HG03097 (cell line): Measurements from ENCODE around the gene OR5K1.

Source experiments
- ATAC-seq: cut with Tn5 transposase; IDR thresholded peaks from one replicate; pipeline ENCODE4 v1.9.1; 2021; ENCODE audit not compliant: unreplicated experiment, low FRiP score

OR5K1 gene

GRCh38 chr3:98462901-98463300 lies at the start of gene OR5K1:
Gene OR5K1 (plus strand): TSS chr3:98463201. CDS start chr3:98469577, 6,376 bp downstream.
- ATAC-seq = no peak

DNA sequence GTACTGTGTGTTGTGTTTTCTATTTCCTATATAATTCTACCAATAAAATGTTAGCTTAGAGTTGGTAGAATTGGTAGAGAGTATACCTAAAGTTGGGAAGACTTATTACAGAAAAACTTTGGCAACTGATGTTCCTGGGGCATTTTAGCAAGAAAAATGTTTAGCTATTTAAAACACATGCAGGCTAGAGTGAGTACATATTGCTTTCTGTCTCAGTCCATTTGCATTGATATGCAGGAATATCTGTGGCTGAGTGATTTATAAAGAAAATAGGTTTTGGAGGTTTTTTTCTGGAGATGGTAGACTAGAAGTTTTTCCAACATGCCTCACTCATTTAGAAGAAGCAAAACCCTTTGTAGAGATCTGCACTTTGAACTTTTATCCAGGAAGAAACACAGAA lies 30.4 kb upstream of the OR5K1 start:
- no peak for ATAC-seq

DNA sequence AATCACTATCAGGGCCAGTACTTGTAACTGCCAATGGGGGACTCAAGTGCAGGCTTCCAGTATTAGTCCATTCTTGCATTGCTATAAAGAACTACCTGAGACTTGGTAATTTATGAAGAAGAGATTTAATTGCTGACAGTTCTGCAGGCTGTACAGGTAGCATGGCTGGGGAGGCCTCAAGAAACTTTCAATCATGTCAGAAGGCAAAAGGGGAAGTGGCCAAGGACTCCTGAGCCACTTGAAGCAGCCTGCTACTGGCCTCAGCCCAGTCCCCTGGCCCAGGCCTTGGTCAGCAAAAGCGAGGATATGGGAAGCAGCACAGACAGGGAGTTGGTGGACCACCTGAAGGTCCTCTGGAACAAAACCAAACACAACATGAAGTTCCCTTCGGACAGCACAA lies 29.2 kb upstream of the OR5K1 start:
- ATAC-seq = no peak

GRCh38 chr3:98434412-98434811 lies 28.6 kb upstream of the OR5K1 start:
- no peak for ATAC-seq

DNA sequence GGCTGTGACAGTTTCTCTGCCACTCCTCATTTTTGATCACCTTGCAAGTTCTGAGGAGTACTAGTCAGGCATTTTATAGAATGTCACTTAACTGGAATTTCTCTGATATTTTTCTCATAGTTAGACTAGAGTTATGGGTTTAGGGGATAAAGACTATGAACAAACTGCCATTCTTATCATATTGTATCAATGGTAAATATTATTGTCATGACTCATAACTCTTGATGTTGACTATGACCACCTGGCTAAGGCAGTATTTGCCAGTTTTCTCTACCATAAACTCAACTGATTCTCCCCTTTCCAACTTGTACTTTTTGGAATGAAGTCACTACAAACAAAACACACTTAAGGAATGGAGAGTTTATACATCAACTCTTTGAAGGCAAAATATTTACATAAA lies 22.7 kb upstream of the OR5K1 start:
- no peak for ATAC-seq

DNA sequence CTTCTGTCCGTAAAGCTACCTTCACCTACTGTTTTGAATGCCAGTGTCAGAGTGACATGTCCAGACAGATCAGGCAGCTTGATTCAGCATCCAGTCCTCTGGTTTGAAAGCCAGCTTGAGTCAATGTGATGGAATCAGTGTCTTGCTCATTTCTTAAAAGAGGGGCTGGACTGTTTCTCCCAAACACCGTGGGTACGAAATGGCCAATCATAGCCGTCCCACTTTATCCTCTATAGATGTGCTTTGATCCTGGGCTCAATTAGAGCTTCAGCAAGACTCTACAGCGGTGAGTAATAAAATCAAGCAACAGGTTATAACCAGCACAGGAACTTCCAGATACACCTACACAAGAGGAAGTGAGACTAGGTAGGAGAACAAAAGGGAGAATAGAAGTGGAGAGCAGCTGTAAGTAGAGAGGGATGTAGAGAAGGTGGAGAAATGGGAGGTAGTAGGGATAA lies 17.0 kb upstream of the OR5K1 start:
- ATAC-seq = no peak

GRCh38 chr3:98449606-98450193 lies 13.3 kb upstream of the OR5K1 start:
- ATAC-seq = no peak

DNA sequence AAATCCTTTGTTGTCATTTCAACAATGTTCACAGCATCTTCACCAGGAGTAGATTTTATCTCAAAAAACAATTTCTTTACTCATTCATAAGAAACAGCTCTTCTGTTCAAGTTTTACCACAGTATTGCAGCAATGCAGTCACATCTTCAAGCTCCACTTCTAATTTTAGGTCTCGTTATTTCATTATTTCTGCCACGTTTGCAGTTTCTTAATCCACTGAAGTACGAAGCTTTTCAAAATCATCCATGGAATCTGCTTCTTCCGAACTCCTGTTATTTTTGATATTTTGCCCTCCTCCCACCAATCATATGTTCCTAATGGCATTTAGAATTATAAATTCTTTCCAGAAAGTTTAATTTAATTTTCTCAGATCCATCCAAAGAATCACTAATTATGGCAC lies 12.6 kb upstream of the OR5K1 start:
- ATAC-seq = no peak

- ATAC-seq = no peak
These were observed 9.2 kb upstream of the OR5K1 start for GRCh38 chr3:98453827-98454226.

- ATAC-seq = no peak
These were observed 8.1 kb upstream of the OR5K1 start for GRCh38 chr3:98454929-98455328.

GRCh38 chr3:98457543-98457942 lies 5.5 kb upstream of the OR5K1 start:
- ATAC-seq = no peak

DNA sequence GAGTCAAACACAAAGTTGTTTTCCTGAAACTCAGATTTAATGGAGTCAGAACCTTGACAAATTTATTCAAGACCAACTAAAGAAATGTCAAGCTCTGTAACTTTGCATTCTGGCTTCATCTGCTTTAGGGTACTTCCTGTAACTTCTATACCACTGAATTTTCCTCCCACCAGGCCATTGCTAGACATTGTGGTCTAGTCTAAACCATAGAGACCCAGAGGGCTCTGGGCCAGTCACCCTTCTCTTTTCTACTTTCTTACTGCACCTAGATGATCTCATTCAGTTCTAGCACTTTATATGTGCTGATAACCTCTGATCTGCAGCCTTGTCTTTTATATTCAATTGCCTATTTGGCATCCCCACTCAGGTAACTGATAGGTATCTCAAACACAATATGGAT lies 2.8 kb upstream of the OR5K1 start:
- no peak for ATAC-seq

DNA sequence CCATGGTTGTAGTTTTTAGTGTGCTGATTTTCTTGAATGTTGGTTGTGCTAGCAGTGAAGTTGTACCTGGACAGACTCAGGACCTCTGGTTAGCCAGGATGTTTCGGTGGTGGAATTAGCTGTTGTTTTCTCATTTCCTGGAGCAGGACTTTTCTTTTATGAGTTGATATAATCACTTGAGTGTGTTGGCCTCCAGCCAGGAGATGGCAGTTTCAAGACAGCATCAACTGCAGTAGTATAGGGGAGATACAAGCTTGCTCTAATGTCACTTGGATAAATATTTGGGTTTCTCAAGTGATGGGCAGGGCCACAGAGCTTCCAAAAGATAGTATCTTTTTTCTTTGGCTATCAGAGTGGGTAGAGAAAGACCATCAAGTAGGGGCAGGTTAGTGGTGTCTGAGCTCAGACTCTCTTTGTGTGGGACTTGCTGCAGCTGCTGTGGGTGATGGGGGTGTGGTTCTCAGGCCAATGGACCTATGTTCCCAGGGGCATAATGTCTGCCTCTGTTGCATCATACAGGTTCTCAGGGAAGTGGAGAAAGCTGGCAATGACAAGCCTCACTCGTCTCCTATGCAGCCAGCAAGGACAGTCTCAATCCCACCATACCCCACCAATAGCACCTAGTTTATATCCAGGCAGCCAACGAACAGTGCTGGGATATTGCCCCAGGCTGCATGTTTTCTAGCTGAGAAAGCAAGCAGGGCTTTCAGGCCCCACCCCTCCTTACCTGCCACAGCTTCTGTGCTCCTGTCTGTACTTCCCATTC lies 19.9 kb downstream of the OR5K1 start:
- no peak for ATAC-seq

GRCh38 chr3:98483626-98484025 lies 20.6 kb downstream of the OR5K1 start:
- no peak for ATAC-seq

DNA sequence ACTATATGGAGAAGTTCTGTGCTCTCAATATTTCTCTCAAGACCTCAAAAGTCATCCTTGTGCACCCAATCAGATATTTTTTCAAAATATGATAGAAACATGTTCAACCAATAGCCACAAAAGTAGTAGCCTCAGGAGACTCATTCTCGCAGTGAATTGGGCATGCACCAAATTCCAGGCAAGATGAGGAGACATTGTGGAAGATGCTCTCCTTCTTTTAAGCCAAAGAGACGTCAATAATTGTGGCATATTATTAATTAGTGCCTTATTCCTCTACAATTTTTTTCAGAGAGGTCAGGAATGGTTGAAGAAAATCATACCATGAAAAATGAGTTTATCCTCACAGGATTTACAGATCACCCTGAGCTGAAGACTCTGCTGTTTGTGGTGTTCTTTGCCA lies 34.4 kb downstream of the OR5K1 start, which contains the start of gene OR5K2:
Gene OR5K2 (plus strand): TSS at position 301 of the 400 bp plus-strand sequence. CDS start 0 bp downstream, at position 301.
- no peak for ATAC-seq

DNA sequence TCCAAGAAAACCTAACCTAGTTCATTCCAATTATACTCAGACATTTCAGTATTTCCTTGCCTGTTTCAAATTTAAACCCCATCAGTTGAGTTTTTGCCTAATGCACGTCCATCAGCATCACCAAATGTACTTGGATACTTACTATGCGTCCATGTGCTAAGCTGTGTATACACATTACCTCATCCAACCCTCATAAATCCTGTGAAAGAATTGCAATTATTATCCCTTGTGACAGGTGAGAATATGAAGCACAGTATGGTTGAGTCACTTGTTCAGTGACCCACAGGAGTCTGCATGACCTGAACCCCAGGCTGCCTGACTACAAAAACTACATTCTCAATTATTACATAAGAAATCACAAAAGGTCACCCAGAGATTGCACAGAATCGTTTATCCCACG lies 37.0 kb downstream of the OR5K1 start:
- ATAC-seq = no peak

- ATAC-seq = no peak
These were observed 38.3 kb downstream of the OR5K1 start for GRCh38 chr3:98501270-98501669.

GRCh38 chr3:98501863-98502576 lies 39.0 kb downstream of the OR5K1 start:
- ATAC-seq = no peak

DNA sequence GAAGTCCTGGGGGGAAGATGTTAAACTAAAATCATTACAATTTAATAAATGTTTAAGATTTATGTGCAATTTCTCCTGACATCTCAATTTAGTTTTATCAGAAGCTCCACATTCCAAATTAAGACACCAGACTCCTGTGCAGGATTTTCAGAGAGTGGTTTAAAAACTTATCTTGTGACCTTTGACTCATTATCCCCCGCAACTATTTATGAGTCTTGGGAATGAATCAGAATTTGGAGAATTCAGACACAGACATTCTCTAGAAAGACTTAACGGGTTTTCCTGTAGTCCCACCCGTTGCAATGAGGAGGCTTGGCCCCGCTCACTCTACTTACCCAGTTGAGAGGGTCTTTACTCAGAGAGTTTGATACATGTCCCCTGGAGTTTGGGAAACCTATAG lies 41.5 kb downstream of the OR5K1 start:
- no peak for ATAC-seq

DNA sequence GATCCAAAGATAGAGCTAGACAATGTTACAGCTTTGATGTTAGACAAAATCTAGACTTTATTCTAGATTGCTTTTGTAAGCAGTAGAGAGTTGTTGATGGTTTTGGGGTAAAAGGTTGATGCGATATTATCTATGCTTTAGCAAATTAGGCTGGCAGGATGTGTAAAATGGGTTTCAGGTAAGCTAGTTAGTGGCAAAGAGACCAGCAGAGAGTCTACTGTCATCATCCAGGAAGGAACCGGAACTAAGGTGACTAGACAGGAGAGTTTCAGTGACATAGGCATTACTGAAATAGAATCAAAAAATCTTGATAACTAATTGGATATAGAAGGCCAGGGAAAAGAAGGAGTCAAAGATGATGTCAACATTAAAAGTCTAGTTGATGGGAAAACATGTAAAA lies 45.6 kb downstream of the OR5K1 start:
- ATAC-seq = no peak

DNA sequence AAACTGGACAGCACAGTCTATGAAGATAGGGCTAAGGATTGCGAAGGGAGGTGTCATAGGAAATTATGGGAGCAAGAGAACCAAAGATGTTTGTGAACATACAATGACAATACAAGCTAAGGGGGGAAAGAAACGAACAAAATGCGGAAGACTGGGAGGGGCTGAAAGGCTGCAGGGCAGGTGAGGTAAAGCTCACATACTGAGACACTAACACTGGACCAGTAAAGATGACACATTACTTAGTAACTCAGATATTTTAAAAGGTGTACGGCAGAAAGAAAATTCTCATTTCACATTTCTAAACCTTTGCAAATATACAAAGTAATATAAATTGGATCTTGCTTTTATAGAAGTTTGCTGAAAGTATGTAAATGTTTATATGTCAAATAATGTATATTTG lies 49.6 kb downstream of the OR5K1 start:
- ATAC-seq = no peak

GRCh38 chr3:98513091-98513511 lies 50.1 kb downstream of the OR5K1 start:
- ATAC-seq = no peak
